ENCODE data around the gene CLDND1. TPM values are rescaled to one million over a fixed set of nuclear protein-coding genes. Genes with fewer than 3 reads are reported as not detected.

The CLDND1 gene
- total RNA-seq, 4 donors from 2014 or later: 84.6 to 191 (median 139) TPM

DNA sequence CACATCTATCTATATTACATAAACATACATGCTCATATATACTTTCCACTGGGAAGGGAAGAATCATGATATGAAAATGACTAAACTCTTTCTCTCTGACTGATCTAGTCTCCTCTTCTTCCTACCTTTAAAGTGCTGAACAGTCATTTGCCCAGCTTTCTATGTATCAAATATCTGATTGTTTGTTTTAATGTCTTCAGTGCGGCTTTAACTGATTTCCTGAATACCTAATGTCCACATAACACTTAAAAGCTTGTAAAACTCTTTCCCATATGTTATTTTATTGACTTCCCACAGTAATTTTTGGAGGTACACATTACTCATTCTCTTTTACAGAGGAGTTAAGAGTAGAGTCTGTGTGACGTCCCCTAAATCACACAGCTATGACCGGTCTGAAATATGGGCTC is 42.5 kb upstream of the CLDND1 start:
- no peak overlapping the region for H3K4me3 ChIP-seq
- no peaks in the 10 kb centered on the region for H3K27me3 ChIP-seq
- H3K36me3 ChIP-seq: no peaks in the 10 kb centered on the region
- TF ChIP-seq POLR2AphosphoS5 (IDR thresholded peaks at IDR 0.05): no peak
- TF ChIP-seq, protein P1, sequence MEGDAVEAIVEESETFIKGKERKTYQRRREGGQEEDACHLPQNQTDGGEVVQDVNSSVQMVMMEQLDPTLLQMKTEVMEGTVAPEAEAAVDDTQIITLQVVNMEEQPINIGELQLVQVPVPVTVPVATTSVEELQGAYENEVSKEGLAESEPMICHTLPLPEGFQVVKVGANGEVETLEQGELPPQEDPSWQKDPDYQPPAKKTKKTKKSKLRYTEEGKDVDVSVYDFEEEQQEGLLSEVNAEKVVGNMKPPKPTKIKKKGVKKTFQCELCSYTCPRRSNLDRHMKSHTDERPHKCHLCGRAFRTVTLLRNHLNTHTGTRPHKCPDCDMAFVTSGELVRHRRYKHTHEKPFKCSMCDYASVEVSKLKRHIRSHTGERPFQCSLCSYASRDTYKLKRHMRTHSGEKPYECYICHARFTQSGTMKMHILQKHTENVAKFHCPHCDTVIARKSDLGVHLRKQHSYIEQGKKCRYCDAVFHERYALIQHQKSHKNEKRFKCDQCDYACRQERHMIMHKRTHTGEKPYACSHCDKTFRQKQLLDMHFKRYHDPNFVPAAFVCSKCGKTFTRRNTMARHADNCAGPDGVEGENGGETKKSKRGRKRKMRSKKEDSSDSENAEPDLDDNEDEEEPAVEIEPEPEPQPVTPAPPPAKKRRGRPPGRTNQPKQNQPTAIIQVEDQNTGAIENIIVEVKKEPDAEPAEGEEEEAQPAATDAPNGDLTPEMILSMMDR (IDR thresholded peaks at IDR 0.05): no peak
- TF ChIP-seq EP300 (IDR thresholded peaks at IDR 0.05): no peak
- no peak for TF ChIP-seq POLR2A (IDR thresholded peaks at IDR 0.05; ENCODE audit: low read depth)
- no peaks in the 10 kb centered on the region for H3K9me3 ChIP-seq
- H3K4me1 ChIP-seq: no peaks in the 10 kb centered on the region
- intact Hi-C loops (cut with DNase I): no loop called here
- DNase-seq (ENCODE audit: extremely low spot score): no peak
- 58% methylated on average over 3 of the region's 3 CpGs for WGBS
- no peak overlapping the region for H3K27ac ChIP-seq (replicated peaks in 1 of 4)

DNA sequence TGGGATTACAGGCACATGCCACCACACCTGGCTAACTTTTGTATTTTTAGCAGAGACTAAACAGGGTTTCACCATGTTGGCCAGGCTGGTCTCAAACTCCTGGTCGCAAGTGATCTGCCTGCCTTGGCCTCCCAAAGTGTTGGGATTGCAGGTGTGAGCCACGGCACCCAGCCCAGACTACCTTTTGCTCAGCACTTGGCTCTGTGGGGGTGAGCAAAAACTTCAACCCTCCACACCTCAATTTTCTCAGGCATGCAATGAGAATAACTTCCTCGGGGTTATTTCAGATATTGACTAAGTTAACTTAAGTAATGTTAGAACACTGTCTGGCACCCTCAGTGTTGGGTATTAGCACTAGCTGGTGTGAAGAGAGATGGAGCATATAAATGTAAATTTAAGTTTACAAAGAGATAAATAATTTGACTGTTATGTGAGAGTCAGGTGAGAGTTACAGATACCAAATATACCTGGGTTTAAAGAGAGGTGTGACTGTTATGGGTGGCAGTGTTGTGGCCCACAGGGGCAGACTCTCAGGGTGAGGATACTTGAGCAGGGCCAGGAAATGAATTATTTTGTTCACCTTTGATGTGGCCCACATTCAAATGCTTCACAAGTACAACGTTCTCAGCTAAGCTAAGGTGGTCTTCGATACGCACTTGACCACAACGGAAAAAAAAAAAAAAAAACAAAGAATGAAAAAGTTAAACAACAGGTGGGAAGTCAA is 41.7 kb upstream of the CLDND1 start:
- TF ChIP-seq EP300 (IDR thresholded peaks at IDR 0.05) (no peak), POLR2A (IDR thresholded peaks at IDR 0.05; ENCODE audit: low read depth) (no peak), POLR2AphosphoS5 (IDR thresholded peaks at IDR 0.05) (no peak)
- TF ChIP-seq, protein P1 (IDR thresholded peaks at IDR 0.05): no peak
- H3K27ac ChIP-seq (replicated peaks in 1 of 4): no peak overlapping the region
- WGBS: 80% methylated on average over 7 of the region's 7 CpGs
- intact Hi-C loops (cut with DNase I): no loop called here
- no peak overlapping the region for H3K4me3 ChIP-seq
- no peaks in the 10 kb centered on the region for H3K9me3 ChIP-seq
- no peaks in the 10 kb centered on the region for H3K4me1 ChIP-seq
- H3K27me3 ChIP-seq: no peaks in the 10 kb centered on the region
- no peaks in the 10 kb centered on the region for H3K36me3 ChIP-seq
- no peak for DNase-seq (ENCODE audit: extremely low spot score)

DNA sequence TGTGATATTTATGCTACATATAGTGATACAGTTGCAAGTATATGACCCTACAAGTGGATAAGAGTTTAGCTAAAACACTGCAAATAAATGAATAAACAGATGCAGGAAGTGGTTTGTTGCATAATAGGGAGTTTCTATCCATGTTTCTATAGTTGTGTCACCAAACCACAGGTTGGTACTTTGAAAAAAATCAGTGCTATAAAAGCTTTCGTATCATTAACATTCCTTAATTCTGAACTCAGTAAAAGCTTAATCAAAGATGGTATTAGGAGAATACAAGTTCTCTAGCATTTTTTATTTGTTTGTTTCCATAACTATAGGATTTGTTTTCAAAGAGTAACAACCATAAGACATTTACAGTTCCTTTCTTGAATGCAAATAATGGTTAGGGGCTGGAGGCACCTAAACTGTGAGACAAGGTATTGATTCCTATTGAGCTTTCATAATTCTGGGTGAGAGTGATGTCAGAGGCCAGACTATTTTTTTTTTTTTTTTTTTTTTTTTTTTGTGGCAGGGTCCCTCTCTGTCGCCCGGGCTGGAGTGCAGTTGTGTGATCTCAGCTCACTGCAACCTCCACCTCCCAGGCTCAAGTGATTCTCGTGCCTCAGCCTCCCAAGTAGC is 41.1 kb upstream of the CLDND1 start:
- 69% methylated on average over 4 of the region's 4 CpGs for WGBS
- H3K27ac ChIP-seq (replicated peaks in 1 of 4): no peak overlapping the region
- no peaks in the 10 kb centered on the region for H3K27me3 ChIP-seq
- H3K4me1 ChIP-seq: no peaks in the 10 kb centered on the region
- H3K9me3 ChIP-seq: no peaks in the 10 kb centered on the region
- intact Hi-C loops (cut with DNase I): no loop called here
- TF ChIP-seq, protein P1 (IDR thresholded peaks at IDR 0.05): no peak
- TF ChIP-seq POLR2AphosphoS5 (IDR thresholded peaks at IDR 0.05) (no peak), EP300 (IDR thresholded peaks at IDR 0.05) (no peak), POLR2A (IDR thresholded peaks at IDR 0.05; ENCODE audit: low read depth) (no peak)
- no peak overlapping the region for H3K4me3 ChIP-seq
- no peak for DNase-seq (ENCODE audit: extremely low spot score)
- no peaks in the 10 kb centered on the region for H3K36me3 ChIP-seq

DNA sequence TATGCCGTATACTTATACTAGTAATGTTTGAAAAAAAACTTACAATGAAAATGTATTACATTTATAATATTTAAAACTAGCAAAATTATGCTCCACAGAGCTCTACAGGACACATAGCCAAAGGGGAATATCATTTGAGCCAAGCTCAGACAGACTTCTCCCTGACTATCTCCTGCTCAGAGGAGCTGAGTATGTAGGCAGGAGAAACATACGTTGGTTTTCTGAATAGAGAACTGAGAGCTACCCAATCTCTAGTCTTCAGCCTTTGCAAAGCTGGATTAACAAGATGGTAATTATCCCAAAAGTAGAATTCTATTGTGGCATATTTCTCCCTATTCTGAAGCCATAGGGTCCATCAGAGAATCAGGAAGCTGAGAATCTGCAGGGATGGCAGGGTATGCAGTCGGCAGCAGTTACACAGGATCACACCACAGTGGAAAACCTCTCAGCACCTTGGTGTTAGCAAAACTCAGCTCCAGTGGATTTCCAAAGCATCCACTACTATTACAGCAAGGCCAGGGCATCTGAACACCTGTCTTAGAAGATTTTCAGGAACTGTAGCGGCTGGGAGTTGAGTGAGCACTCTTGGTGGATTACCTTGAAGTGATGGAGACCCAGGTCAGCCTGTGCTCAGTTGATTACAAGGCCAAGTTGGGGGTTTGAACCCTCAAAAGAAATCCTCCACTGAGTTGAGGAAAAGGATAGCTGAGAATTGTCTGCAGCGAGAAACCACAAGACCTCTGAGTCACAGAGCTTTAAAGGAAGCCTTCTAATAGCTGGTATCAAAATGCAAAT is 39.2 kb upstream of the CLDND1 start:
- H3K4me1 ChIP-seq: no peaks in the 10 kb centered on the region
- WGBS: 80% methylated on average over 5 of the region's 5 CpGs
- no peak for DNase-seq (ENCODE audit: extremely low spot score)
- TF ChIP-seq, protein P1 (IDR thresholded peaks at IDR 0.05): no peak
- TF ChIP-seq EP300 (IDR thresholded peaks at IDR 0.05): no peak
- TF ChIP-seq POLR2AphosphoS5 (IDR thresholded peaks at IDR 0.05): no peak
- no peak for TF ChIP-seq POLR2A (IDR thresholded peaks at IDR 0.05; ENCODE audit: low read depth)
- no peaks in the 10 kb centered on the region for H3K36me3 ChIP-seq
- no peaks in the 10 kb centered on the region for H3K27me3 ChIP-seq
- H3K27ac ChIP-seq (replicated peaks in 1 of 4): no peak overlapping the region
- H3K4me3 ChIP-seq: no peak overlapping the region
- intact Hi-C loops (cut with DNase I): no loop called here
- no peaks in the 10 kb centered on the region for H3K9me3 ChIP-seq
